OCI-LY3 (cell line): Measurements from ENCODE around the gene GPR146.

Experiments
- EZH2phosphoT487 ChIP-seq: fragments of 200-600 bp; shearing (Covaris generic); IDR thresholded peaks from 2 replicates; pipeline ENCODE4 v1.6.1; 2018; ENCODE audit warnings: antibody characterized with exemption, mixed run types, low read depth
- TF ChIP-seq, protein P1 (sequence below): fragments of 200-600, 300-600 bp; sonication (generic); IDR thresholded peaks from 2 replicates; pipeline ENCODE4 v1.5.1; 2014; ENCODE audit warnings: antibody characterized with exemption, low read length, low read depth

DNA sequence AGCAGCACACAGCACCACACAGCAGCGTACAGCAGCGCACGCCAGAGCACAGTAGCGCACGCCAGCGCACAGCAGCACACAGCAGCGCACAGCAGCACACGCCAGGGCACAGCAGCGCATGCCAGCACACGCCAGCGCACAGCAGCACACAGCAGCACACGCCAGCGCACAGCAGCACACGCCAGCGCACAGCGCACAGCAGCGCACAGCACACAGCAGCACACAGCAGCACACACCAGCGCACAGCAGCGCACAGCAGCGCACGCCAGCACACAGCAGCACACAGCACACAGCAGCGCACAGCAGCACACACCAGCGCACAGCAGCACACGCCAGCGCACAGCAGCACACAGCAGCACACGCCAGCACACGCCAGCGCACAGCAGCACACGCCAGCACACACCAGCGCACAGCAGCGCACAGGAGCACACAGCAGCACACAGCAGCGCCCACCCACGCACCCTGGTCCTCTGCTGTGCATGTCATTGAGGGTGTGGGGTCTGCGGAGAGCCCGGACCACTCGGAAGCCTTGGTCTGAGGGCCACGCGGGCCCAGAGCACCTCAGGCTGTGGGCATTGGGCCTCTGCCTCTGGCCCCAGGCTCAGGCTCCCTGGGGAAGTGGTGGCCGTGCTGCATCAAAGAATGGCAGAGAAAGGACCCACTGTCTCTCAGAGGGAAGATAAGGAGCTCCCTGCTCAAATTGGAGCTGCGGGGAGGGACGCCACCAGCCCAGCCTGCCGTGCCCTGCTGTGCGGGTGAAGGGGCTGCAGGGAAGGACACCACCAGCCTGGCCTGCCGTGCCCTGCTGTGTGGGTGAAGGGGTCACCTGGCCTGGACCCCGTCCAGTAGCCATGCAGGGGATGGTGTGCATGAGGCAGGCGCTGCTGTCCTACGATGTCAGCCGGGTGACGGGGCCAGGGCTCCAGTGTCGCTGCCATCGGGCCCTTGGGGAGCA lies 27.5 kb upstream of the GPR146 start:
- TF ChIP-seq, protein P1, sequence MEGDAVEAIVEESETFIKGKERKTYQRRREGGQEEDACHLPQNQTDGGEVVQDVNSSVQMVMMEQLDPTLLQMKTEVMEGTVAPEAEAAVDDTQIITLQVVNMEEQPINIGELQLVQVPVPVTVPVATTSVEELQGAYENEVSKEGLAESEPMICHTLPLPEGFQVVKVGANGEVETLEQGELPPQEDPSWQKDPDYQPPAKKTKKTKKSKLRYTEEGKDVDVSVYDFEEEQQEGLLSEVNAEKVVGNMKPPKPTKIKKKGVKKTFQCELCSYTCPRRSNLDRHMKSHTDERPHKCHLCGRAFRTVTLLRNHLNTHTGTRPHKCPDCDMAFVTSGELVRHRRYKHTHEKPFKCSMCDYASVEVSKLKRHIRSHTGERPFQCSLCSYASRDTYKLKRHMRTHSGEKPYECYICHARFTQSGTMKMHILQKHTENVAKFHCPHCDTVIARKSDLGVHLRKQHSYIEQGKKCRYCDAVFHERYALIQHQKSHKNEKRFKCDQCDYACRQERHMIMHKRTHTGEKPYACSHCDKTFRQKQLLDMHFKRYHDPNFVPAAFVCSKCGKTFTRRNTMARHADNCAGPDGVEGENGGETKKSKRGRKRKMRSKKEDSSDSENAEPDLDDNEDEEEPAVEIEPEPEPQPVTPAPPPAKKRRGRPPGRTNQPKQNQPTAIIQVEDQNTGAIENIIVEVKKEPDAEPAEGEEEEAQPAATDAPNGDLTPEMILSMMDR: no peak
- TF ChIP-seq EZH2phosphoT487: no peak
